Panc1 (cell line): Measurements from ENCODE around the gene ADAMTS9. TPM values are rescaled to one million over a fixed set of nuclear protein-coding genes. Genes with fewer than 3 reads are reported as not detected.

Experiments used
- ATAC-seq: fragments of 200-7000 bp; cut with Tn5 transposase; 2 replicates; pipeline ENCODE4 v1.9.1; 2020; ENCODE audit warnings: mild to moderate bottlenecking, moderate library complexity
- BruUV-seq: library from RNA; stranded (reverse); fragments of 400-500 nt; replicated peaks from 2 replicates; lab custom pipeline; 2021; lab: Mats Ljungman, UMichigan
- CTCF ChIA-PET: fragments of 300-600 bp; sonication (Branson Sonifier 250); formaldehyde crosslinking; loops from one replicate; lab custom pipeline; 2022; ENCODE audit warnings: antibody characterized with exemption; lab: Charles Lee
- POLR2A ChIA-PET: fragments of 300-600 bp; sonication (Branson Sonifier 250); formaldehyde crosslinking; loops from one replicate; lab custom pipeline; 2022; ENCODE audit warnings: antibody characterized with exemption; lab: Charles Lee
- DNase-seq: peaks from one replicate; pipeline ENCODE4 v3.0.0-alpha.2; 2010; ENCODE audit warnings: low read depth, low spot score
- H3K27ac ChIP-seq: 2 replicates; pipeline ENCODE4 v1.5.1; 2011; ENCODE audit warnings: mild to moderate bottlenecking, low read length, inconsistent platforms
- H3K27me3 ChIP-seq: fragments of 200-500 bp; sonication (Bioruptor generic); 2 replicates; pipeline ENCODE4 v1.6.0; 2014; ENCODE audit warnings: low read length, inconsistent platforms; ENCODE audit not compliant: control insufficient read depth, insufficient read depth
- H3K36me3 ChIP-seq: fragments of 200-500 bp; sonication (Bioruptor generic); 2 replicates; pipeline ENCODE4 v1.5.1; 2014; ENCODE audit warnings: inconsistent platforms, mild to moderate bottlenecking, low read length, moderate library complexity; ENCODE audit not compliant: control insufficient read depth, insufficient read depth
- H3K4me1 ChIP-seq: 2 replicates; pipeline ENCODE4 v1.5.1; 2011; ENCODE audit warnings: inconsistent platforms, mild to moderate bottlenecking, low read length, moderate library complexity; ENCODE audit not compliant: control insufficient read depth, insufficient read depth
- H3K4me3 ChIP-seq, 2 experiments: 2 replicates each; pipeline ENCODE4 v1.5.1; 2011 to 2012; ENCODE audit warnings: low read depth in 2 of 2, low read length in 2 of 2, mild to moderate bottlenecking in 2 of 2, inconsistent platforms in 1 of 2, moderate library complexity in 1 of 2
- H3K9me3 ChIP-seq: fragments of 200-500 bp; sonication (Bioruptor generic); 2 replicates; pipeline ENCODE4 v1.5.1; 2014; ENCODE audit warnings: low read depth, mild to moderate bottlenecking, inconsistent platforms, low read length, moderate library complexity; ENCODE audit not compliant: control insufficient read depth, insufficient read depth
- CTCF ChIP-seq: fragments of 450-650 bp; IDR thresholded peaks from 2 replicates; pipeline ENCODE4 v1.5.1; 2017; ENCODE audit warnings: mild to moderate bottlenecking
- POLR2AphosphoS5 ChIP-seq: IDR thresholded peaks from 2 replicates; pipeline ENCODE4 v1.6.1; 2012; ENCODE audit warnings: mild to moderate bottlenecking, low read depth, low read length, moderate library complexity
- REST ChIP-seq, 2 experiments: IDR thresholded peaks; 2 replicates each; pipeline ENCODE4 v1.6.1; 2011 to 2012; ENCODE audit warnings: low read depth in 2 of 2, control low read depth in 1 of 2, low read length in 1 of 2, mild to moderate bottlenecking in 1 of 2, moderate library complexity in 1 of 2; ENCODE audit not compliant: insufficient read depth in 1 of 2
- SIN3A ChIP-seq: IDR thresholded peaks from 2 replicates; pipeline ENCODE4 v1.6.1; 2012; ENCODE audit warnings: low read depth, mild to moderate bottlenecking, low read length, moderate library complexity, borderline replicate concordance; ENCODE audit not compliant: insufficient read depth
- TCF7L2 ChIP-seq: IDR thresholded peaks from 2 replicates; pipeline ENCODE4 v1.6.1; 2011; ENCODE audit warnings: mild to moderate bottlenecking, low read depth, low read length, inconsistent platforms
- in situ Hi-C: cut with HindIII; loops from 2 replicates; pipeline ENCODE4 v1.10.0; 2016; ENCODE audit warnings: low sequenced_read_pairs, low pct_unique_long_range_greater_than_20kb
- intact Hi-C: fragments of 100-400 bp; cut with micrococcal nuclease; formaldehyde crosslinking; loops from one replicate; pipeline ENCODE4 v1.10.0; 2022; ENCODE audit not compliant: unreplicated experiment
- total RNA-seq: library from RNA; stranded (reverse); gene quantifications from one replicate; pipeline ENCODE4 v1.2.1, GENCODE V29; 2021; ENCODE audit not compliant: unreplicated experiment

Gene ADAMTS9
- total RNA-seq, 1 experiment from 2014 or later, result 0.05 TPM

GRCh38 chr3:64685331-64685799, 2.4 kb downstream of the ADAMTS9 start:
- Histone ChIP-seq H3K4me1 (peaks cover 3% of the 10 kb centered on the region; the same call in 1 of the 2 replicates), H3K4me3 (peak overlapping the region; percentile 34 to 55), H3K27me3 (peaks cover 10% of the 10 kb centered on the region), H3K36me3 (no peaks in the 10 kb centered on the region), H3K27ac (no peak overlapping the region), H3K9me3 (no peaks in the 10 kb centered on the region)
- no TSS peak for BruUV-seq
- in situ Hi-C loops, result no loop called here
- CTCF ChIA-PET, result no interaction called here
- DNase-seq (no peak), ATAC-seq (peak; percentile 49)
- TF ChIP-seq TCF7L2, result no peak
- TF ChIP-seq SIN3A, result no peak
- TF ChIP-seq REST (IDR thresholded peaks at IDR 0.05; ENCODE audit: insufficient read depth in 1 of 2, low read depth in 2 of 2, low read length in 1 of 2), result no peak
- TF ChIP-seq CTCF, result no peak
- no peak for TF ChIP-seq POLR2AphosphoS5
- intact Hi-C loops, result no loop called here
- POLR2A ChIA-PET, result no interaction called here

- CTCF ChIA-PET, result no interaction called here
- DNase-seq (no peak), ATAC-seq (no peak)
- Histone ChIP-seq H3K4me1 (peaks cover 3% of the 10 kb centered on the region; the same call in 1 of the 2 replicates), H3K27ac (no peak overlapping the region), H3K27me3 (peaks cover 8% of the 10 kb centered on the region), H3K9me3 (no peaks in the 10 kb centered on the region), H3K36me3 (no peaks in the 10 kb centered on the region), H3K4me3 (peak overlapping the region; percentile 34 to 55; a peak in 2 of 4 replicates)
- TF ChIP-seq REST (IDR thresholded peaks at IDR 0.05; ENCODE audit: insufficient read depth in 1 of 2, low read depth in 2 of 2, low read length in 1 of 2) (no peak), SIN3A (no peak), CTCF (no peak), POLR2AphosphoS5 (no peak)
- POLR2A ChIA-PET, result no interaction called here
- in situ Hi-C loops (no loop called here), intact Hi-C loops (no loop called here)
- no TSS peak for BruUV-seq
Observed at GRCh38 chr3:64684715-64685261, 3.0 kb downstream of the ADAMTS9 start.
